SK-N-SH (cell line): Measurements from ENCODE around the gene TM9SF3.

Experiments
- YY1 ChIP-seq: IDR thresholded peaks from 2 replicates; pipeline ENCODE4 v1.4.0; 2012; ENCODE audit warnings: low read depth, mild to moderate bottlenecking
- TF ChIP-seq, protein P1 (sequence below): fragments of 200-600 bp; sonication (generic); IDR thresholded peaks from 2 replicates; pipeline ENCODE4 v1.6.1; 2017; ENCODE audit warnings: antibody characterized with exemption, mild to moderate bottlenecking, moderate library complexity
- TF ChIP-seq, protein P2 (sequence below): IDR thresholded peaks from 2 replicates; pipeline ENCODE4 v1.4.0; 2012; ENCODE audit warnings: low read depth, borderline replicate concordance
- TF ChIP-seq, protein P3 (sequence below): fragments of 150-350 bp; IDR thresholded peaks from 2 replicates; pipeline ENCODE4 v1.6.1; 2017; ENCODE audit warnings: antibody characterized with exemption, low read length, low read depth, borderline replicate concordance

DNA sequence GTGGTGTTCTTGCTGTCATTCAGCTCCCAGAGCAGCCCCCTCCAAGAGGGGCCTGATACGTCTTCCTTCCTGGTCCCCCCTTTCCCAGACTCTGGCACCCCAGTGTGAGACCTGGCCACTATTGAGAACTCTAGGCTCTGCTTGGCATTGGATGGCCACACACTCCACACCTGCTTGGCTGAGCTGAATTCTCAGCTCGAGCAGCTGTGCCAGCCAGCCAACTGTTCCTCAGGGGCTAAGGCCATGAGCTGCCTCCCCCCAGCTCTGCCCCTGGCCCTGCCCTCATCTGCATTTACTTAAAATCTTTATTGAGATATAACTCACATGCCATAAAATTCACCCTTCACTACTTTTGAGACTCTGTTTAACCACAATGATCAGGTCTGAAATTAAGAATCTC, 79.8 kb downstream of the TM9SF3 start:
- TF ChIP-seq, protein P1, sequence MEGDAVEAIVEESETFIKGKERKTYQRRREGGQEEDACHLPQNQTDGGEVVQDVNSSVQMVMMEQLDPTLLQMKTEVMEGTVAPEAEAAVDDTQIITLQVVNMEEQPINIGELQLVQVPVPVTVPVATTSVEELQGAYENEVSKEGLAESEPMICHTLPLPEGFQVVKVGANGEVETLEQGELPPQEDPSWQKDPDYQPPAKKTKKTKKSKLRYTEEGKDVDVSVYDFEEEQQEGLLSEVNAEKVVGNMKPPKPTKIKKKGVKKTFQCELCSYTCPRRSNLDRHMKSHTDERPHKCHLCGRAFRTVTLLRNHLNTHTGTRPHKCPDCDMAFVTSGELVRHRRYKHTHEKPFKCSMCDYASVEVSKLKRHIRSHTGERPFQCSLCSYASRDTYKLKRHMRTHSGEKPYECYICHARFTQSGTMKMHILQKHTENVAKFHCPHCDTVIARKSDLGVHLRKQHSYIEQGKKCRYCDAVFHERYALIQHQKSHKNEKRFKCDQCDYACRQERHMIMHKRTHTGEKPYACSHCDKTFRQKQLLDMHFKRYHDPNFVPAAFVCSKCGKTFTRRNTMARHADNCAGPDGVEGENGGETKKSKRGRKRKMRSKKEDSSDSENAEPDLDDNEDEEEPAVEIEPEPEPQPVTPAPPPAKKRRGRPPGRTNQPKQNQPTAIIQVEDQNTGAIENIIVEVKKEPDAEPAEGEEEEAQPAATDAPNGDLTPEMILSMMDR = no peak
- TF ChIP-seq, protein P2, sequence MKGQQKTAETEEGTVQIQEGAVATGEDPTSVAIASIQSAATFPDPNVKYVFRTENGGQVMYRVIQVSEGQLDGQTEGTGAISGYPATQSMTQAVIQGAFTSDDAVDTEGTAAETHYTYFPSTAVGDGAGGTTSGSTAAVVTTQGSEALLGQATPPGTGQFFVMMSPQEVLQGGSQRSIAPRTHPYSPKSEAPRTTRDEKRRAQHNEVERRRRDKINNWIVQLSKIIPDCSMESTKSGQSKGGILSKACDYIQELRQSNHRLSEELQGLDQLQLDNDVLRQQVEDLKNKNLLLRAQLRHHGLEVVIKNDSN = no peak
- TF ChIP-seq, protein P3, sequence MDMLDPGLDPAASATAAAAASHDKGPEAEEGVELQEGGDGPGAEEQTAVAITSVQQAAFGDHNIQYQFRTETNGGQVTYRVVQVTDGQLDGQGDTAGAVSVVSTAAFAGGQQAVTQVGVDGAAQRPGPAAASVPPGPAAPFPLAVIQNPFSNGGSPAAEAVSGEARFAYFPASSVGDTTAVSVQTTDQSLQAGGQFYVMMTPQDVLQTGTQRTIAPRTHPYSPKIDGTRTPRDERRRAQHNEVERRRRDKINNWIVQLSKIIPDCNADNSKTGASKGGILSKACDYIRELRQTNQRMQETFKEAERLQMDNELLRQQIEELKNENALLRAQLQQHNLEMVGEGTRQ = no peak
- TF ChIP-seq YY1 = no peak
